Stimulated activated CD4-positive, alpha-beta T cell treated with anti-CD3 and anti-CD28 coated beads, TNF-alpha, amount 100 ng/mL, for 4 hours (primary cell): ENCODE measurements around the gene AMBRA1.
A peak's percentile ranks its signal among the peaks of the same experiment; 100 is the strongest.

Experiments used
- DNase-seq, 3 experiments: peaks; one replicate each; pipeline ENCODE4 v3.0.0-alpha.2; 2020; ENCODE audit warnings: low read depth in 3 of 3

The AMBRA1 gene, protein sequence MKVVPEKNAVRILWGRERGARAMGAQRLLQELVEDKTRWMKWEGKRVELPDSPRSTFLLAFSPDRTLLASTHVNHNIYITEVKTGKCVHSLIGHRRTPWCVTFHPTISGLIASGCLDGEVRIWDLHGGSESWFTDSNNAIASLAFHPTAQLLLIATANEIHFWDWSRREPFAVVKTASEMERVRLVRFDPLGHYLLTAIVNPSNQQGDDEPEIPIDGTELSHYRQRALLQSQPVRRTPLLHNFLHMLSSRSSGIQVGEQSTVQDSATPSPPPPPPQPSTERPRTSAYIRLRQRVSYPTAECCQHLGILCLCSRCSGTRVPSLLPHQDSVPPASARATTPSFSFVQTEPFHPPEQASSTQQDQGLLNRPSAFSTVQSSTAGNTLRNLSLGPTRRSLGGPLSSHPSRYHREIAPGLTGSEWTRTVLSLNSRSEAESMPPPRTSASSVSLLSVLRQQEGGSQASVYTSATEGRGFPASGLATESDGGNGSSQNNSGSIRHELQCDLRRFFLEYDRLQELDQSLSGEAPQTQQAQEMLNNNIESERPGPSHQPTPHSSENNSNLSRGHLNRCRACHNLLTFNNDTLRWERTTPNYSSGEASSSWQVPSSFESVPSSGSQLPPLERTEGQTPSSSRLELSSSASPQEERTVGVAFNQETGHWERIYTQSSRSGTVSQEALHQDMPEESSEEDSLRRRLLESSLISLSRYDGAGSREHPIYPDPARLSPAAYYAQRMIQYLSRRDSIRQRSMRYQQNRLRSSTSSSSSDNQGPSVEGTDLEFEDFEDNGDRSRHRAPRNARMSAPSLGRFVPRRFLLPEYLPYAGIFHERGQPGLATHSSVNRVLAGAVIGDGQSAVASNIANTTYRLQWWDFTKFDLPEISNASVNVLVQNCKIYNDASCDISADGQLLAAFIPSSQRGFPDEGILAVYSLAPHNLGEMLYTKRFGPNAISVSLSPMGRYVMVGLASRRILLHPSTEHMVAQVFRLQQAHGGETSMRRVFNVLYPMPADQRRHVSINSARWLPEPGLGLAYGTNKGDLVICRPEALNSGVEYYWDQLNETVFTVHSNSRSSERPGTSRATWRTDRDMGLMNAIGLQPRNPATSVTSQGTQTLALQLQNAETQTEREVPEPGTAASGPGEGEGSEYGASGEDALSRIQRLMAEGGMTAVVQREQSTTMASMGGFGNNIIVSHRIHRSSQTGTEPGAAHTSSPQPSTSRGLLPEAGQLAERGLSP (N-terminal part only)

DNA sequence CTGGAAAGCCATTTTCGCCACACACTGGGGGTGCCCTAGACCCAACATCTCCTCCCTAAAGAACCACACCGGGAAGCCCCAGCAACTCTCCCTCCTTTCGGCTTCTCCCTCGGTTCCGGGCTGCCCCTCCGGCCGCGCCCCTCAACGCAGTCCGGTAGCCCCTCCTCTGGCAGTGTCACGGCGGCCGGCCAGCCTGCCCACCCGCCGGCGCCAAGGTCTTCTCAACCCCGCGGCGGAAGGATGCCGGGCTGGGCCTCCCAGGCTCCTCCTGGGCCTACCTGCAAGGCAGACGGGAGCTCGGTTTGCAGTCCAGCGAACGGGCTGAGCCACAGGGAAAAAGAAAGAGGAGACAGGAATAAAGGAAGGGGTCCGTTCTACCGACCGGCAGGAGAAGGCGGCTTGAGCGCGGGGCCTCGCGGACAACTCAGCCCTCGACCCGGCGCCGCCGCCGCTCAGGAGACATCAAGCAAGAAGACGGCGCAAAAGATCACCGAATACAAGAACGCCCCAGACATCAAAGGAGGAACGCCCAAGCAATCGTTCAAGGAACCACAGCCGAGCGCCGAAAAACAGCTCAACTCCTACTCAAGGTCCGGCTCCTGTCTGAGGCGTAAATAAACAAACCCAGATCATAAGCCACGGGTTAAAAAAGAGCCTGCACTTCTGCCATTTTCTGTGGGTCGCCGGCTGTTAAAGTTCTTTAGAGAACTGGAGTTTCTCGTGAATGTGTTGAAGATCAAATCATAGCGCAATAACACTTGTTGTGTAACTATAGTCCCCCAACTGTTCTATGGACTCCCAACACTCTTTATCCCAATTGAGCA, at the start of gene AMBRA1:
TSS of gene AMBRA1 (minus strand) at position 474 of the 824 bp plus-strand sequence. CDS start 45,643 bp downstream, outside the sequence.
- DNase-seq, result peak; percentile 65 to 75 (median 66)

DNA sequence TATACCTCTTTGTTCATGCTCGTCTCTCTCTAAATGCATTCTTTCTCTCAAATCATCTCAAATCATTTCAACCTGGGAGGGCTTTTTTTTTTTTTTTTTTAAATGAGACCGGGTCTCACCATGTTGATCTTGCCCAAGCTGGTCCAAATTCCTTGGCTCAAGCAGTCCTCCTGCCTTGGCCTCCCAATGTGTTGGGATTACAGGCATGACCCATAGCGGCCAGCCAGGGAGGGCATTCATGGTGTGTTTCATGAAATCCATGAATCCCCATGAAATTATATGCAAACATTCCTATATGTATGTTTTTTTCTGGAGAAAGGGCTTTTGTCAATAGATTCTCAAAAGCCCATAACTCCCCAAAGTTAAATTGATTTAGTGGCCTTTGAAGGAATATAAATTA, 49.7 kb upstream of the AMBRA1 start:
- DNase-seq, result no peak

DNA sequence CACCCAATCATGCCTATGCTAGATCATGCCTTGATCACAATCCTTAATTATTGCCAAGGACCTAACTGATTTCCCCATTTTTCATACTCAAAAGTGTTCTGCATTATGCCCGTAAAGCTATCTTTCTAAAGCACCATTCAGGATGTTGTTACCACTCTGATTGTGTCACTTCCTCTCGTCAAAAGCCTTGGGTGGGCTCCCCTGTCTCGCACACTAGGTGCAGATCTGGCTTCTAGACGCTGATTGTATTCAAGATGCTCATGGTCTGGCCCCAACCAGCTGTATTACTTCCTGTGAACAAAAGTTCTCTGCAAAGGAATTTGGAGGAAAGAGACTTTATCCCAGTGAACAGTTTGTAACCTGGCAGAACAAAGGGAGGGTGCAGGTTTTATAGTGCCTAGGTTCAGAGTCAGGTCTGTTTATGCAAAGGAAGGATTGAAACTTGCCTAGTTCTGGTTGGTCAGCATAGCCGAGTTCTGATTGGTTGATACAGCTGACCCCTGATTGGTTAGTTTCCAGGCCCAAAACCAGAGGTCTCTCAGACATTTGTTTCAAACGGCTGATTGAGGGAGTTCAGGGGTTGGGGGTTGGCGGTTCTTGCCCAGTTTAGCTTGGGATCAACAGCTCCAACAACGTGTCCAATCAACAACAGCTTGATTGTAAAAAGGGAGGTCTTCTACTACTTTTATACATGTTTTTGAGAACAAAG, 49.0 kb upstream of the AMBRA1 start:
- DNase-seq, result no peak

GRCh38 chr11:46641639-46642038, 47.8 kb upstream of the AMBRA1 start:
- DNase-seq, result no peak

- no peak for DNase-seq
These were observed 46.4 kb upstream of the AMBRA1 start for GRCh38 chr11:46640036-46640788.

DNA sequence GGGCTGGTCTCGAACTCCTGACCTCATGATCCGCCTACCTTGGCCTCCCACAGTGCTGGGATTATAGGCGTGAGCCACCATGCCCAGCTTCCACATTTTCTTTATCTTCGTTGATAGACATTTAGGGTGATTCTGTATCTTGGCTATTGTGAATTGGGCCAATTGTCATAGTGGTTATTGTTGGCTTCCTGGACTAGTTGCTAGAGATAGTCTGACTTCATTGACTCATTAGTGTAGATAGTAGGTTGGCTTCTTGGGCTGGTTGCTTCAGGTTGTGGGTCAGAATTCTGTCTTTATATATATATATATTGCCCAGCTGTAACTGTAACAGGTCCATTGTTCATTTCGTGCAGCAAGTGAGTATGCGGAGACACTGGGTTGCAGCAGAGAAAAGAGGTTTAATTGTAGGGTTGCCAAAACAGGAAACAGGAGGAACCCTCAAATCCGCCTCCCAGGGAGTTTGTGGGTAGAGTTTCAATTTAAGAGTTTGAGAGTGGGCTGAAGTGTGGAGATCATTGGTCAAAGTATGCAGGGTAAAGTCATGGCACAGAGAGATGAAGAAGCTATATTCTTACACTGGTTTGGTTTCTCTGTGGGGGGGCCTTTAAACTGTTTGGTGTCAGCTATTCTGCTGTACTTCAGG, 45.5 kb upstream of the AMBRA1 start:
- DNase-seq, result no peak

DNA sequence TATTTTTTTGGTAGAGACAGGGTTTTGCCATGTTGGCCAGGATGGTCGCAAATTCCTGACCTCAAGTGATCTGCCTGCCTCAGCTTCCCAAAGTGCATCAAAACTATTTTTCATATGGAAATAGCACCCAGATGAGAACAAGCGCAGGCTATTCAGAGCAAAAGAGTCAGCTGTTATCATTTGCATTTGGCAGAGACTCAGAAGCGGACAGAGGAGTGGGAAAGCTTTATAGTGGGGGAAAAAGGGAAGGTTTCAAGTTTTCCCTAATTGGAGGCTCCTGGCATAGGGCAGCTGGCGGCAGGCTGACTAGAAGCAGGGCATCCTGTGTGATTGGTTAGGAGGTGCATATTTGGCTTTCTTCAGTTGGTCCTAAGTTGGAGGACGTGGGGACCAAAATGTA, 43.7 kb upstream of the AMBRA1 start:
- no peak for DNase-seq

DNA sequence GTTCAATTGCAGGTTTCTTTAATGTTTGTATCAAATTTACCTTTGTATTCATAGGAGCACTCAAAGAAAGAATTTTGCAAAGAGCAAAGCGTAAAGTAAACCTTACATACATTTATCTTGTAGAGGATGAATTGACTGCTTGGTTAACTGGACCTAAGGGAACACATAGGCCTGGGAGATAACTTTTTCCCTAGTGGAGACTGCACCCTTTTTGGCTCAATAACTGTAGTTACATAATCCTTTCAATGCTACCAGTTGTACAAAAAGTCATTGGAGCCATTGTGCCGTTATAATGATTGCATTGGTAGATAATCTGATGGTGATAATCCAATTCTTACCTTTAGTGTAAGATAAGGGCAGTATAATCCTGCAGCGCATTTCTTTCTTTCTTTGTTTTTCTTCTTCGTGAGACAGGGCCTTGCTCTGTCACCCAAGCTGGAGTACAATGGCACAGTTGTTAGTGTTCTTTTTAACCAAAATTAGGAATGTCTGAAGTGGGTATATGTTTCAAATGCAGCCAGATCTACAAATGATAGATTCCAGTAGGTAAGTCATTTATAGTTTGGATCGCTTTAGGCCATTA, 41.8 kb upstream of the AMBRA1 start:
- no peak for DNase-seq

GRCh38 chr11:46633291-46634217, 39.7 kb upstream of the AMBRA1 start:
- no peak for DNase-seq

GRCh38 chr11:46632502-46632901, 38.7 kb upstream of the AMBRA1 start:
- no peak for DNase-seq

GRCh38 chr11:46631676-46632075, 37.9 kb upstream of the AMBRA1 start:
- DNase-seq, result no peak

DNA sequence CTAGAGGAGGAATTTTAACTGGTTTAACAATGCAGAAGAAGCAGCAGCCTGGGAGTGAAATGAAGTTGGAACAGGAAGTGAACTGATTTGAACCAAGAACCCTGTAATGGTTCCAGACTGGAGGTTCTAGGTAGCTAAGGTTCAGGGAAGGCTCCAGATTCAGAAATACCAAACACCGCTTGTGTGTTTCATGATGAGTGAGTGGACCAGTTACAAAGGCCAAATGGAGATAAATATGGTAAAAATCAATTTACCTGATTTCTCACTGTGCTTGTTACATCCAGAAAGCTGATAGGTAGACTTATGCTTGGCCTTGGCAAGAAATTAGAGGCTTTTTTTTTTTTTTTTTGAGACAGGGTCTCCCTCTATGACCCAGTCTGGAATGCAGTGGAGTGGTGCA, 36.4 kb upstream of the AMBRA1 start:
- DNase-seq, result no peak

DNA sequence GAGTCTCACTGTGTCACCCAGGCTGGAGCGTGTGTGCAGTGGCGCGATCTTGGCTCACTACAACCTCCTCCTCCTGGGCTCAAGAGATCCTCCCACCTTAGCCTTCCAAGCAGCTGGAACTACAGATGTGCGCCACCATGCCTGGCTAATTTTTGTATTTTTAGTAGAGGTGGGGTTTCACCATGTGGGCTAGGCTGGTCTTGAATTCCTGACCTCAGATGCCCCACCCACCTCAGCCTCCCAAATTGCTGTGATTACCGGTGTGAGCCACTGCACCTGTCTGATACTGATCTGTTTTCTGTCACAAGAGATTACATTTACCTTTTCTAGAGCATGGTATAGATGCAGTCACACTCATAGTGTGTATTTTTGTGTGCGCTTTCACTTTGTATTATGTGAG, 35.1 kb upstream of the AMBRA1 start:
- DNase-seq, result no peak

DNA sequence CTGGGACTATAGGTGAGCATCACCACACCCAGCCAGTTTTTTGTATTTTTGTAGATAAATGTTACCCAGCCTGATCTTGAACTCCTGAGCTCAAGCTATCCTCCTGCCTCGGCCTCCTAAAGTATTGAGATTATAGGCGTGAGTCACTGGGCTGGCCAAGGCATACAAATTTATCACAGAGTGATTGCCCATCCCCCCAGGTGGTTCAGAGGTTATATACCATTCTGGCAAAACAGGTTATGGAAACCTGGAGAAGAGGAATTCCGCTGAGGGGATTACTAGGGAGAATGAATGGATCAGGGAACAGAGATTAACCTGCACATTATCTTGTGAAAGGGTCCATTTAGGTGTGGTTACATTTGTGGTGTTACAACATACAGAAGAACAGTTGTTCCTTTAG, 31.6 kb upstream of the AMBRA1 start:
- no peak for DNase-seq

- no peak for DNase-seq
These were observed 25.0 kb upstream of the AMBRA1 start for GRCh38 chr11:46618837-46619236.

DNA sequence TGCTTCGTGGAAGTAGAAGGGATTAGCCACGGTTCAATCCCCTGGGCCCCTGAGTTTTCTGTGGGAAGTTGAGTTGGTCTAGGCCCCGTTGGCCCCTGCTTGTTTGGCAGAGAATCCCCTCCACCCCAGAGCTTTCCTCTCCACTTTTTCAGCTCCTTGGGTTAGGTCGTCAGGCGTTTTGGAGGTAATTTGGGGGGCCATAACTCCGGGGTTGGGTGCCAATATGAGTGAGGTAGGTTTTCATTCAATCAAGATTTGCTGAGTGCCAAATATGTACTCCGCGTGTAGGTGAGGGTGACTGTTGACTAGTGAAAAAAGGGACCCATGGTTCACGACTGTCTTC, 24.1 kb upstream of the AMBRA1 start:
- DNase-seq, result no peak

GRCh38 chr11:46617134-46617971, 23.5 kb upstream of the AMBRA1 start, which contains the start of the genes ATG13 and HARBI1:
ATG13 (plus strand) TSS chr11:46617553; CDS start chr11:46644292, 26,739 bp downstream.
HARBI1 (minus strand) TSS chr11:46617227; CDS start chr11:46616237, 990 bp downstream.
- DNase-seq, result peak; percentile 85 to 91 (median 87)
